CD4-positive, alpha-beta T cell (primary cell): ENCODE results near the gene DNAL1. TPM values are rescaled to one million over a fixed set of nuclear protein-coding genes. Genes with fewer than 3 reads are reported as not detected.
"Not testable (repeated sequence)": the region's sequence is repeated elsewhere in the genome, so short reads cannot be mapped to it uniquely, and the experiment has no call there.

ENCODE experiments used
- ATAC-seq: fragments of 200-7000 bp; cut with Tn5 transposase; one replicate; pipeline ENCODE4 v1.10.0; 2022; ENCODE audit warnings: mild to moderate bottlenecking; ENCODE audit not compliant: poor library complexity
- CTCF ChIA-PET: fragments of 350-600 bp; sonication (Branson Sonifier 250); formaldehyde crosslinking; loops from one replicate; lab custom pipeline; 2021; ENCODE audit warnings: antibody characterized with exemption, inconsistent platforms; lab: Charles Lee
- POLR2A ChIA-PET: fragments of 350-600 bp; sonication (Branson Sonifier 250); formaldehyde crosslinking; loops from one replicate; lab custom pipeline; 2021; ENCODE audit warnings: antibody characterized with exemption, inconsistent platforms; lab: Charles Lee
- DNase-seq, 14 experiments: peaks; one replicate each; pipeline ENCODE4 v3.0.0-alpha.2; 2013 to 2020; ENCODE audit warnings: mixed read lengths in 2 of 14
- H3K27ac ChIP-seq, 2 donors: one replicate each; pipeline versions ENCODE4 v1.5.1 to v1.7.0; 2013; ENCODE audit warnings: low read length in 2 of 2, low read depth in 1 of 2, mild to moderate bottlenecking in 1 of 2
- H3K27me3 ChIP-seq, 2 experiments: 1 replicate in 1 of 2; 2 replicates in 1 of 2; pipeline versions ENCODE4 v1.6.1 to v1.7.0; 2013; ENCODE audit warnings: low read length in 2 of 2, control low read depth in 1 of 2, mild to moderate bottlenecking in 1 of 2, moderate library complexity in 1 of 2; ENCODE audit not compliant: insufficient read depth in 2 of 2, control insufficient read depth in 1 of 2
- H3K36me3 ChIP-seq: one replicate; pipeline ENCODE4 v1.6.1; 2013; ENCODE audit warnings: low read length, control low read depth; ENCODE audit not compliant: insufficient read depth
- H3K4me1 ChIP-seq: one replicate; pipeline ENCODE4 v1.6.1; 2013; ENCODE audit warnings: low read length, control low read depth; ENCODE audit not compliant: insufficient read depth
- H3K4me3 ChIP-seq: one replicate; pipeline ENCODE4 v1.5.1; 2013; ENCODE audit warnings: mild to moderate bottlenecking, low read length, moderate library complexity
- H3K9me3 ChIP-seq, 2 experiments: 1 replicate in 1 of 2; 2 replicates in 1 of 2; pipeline versions ENCODE4 v1.6.1 to v1.7.0; 2013; ENCODE audit warnings: low read length in 2 of 2, mild to moderate bottlenecking in 2 of 2, control low read depth in 1 of 2, moderate library complexity in 1 of 2; ENCODE audit not compliant: control insufficient read depth in 1 of 2, insufficient read depth in 1 of 2
- H3K27ac Mint-ChIP-seq: one replicate; pipeline ENCODE4 v1.8.0; 2020; ENCODE audit warnings: mixed read lengths
- H3K27me3 Mint-ChIP-seq: one replicate; pipeline ENCODE4 v1.8.0; 2021; ENCODE audit warnings: mixed read lengths
- H3K36me3 Mint-ChIP-seq: one replicate; pipeline ENCODE4 v1.8.0; 2021; ENCODE audit warnings: low read depth, mixed read lengths
- H3K4me1 Mint-ChIP-seq: one replicate; pipeline ENCODE4 v1.8.0; 2021; ENCODE audit warnings: low read depth, mixed read lengths
- H3K4me3 Mint-ChIP-seq: one replicate; pipeline ENCODE4 v1.8.0; 2020; ENCODE audit warnings: mild to moderate bottlenecking, mixed read lengths
- H3K9me3 Mint-ChIP-seq: one replicate; pipeline ENCODE4 v1.8.0; 2020; ENCODE audit warnings: mixed read lengths
- CTCF ChIP-seq: fragments of 200-600 bp; IDR thresholded peaks from one replicate; pipeline ENCODE4 v1.8.0; 2022; ENCODE audit warnings: antibody characterized with exemption, mild to moderate bottlenecking
- intact Hi-C, 2 experiments: fragments of 100-400 bp; cut with DNase I in 1 of 2; cut with micrococcal nuclease in 1 of 2; formaldehyde crosslinking; loops; one replicate each; pipeline versions ENCODE4 v1.15.1 to v1.9.0; 2023 to 2025; cut with DNase I, micrococcal nuclease
- total RNA-seq, 174 experiments: library from RNA in 2 of 174; stranded (reverse) in 2 of 174; gene quantifications; one replicate each; pipeline ENCODE4 v1.2.3 and lab custom pipeline; 2021 to 2026

The DNAL1 gene
- total RNA-seq, 2 experiments from 2014 or later: 2.9 to 3.7 TPM

- intact Hi-C loops: no loop called here
- POLR2A ChIA-PET: no interaction called here
- no peak overlapping the region for H3K4me3 ChIP-seq
- H3K27me3 Mint-ChIP-seq: no peaks in the 10 kb centered on the region
- no peaks in the 10 kb centered on the region for H3K9me3 ChIP-seq
- CTCF ChIA-PET: no interaction called here
- H3K4me3 Mint-ChIP-seq: no peak overlapping the region
- H3K27ac Mint-ChIP-seq: no peak overlapping the region
- ATAC-seq: no peak
- no peaks in the 10 kb centered on the region for H3K36me3 ChIP-seq
- no peak for TF ChIP-seq CTCF
- H3K9me3 Mint-ChIP-seq: no peaks in the 10 kb centered on the region
- H3K36me3 Mint-ChIP-seq: peaks cover 9% of the 10 kb centered on the region
- H3K27ac ChIP-seq: no peak overlapping the region
- no peaks in the 10 kb centered on the region for H3K4me1 ChIP-seq
- no peaks in the 10 kb centered on the region for H3K4me1 Mint-ChIP-seq
- H3K27me3 ChIP-seq: no peaks in the 10 kb centered on the region
- DNase-seq: no peak
Measured at GRCh38 chr14:73700325-73700724, 55.5 kb downstream of the DNAL1 start.

- H3K4me3 ChIP-seq, H3K4me3 Mint-ChIP-seq, DNase-seq, H3K36me3 ChIP-seq, intact Hi-C loops, H3K27ac Mint-ChIP-seq, POLR2A ChIA-PET, H3K9me3 ChIP-seq, H3K9me3 Mint-ChIP-seq, H3K27ac ChIP-seq, ATAC-seq, CTCF ChIA-PET, H3K27me3 ChIP-seq, H3K27me3 Mint-ChIP-seq: not testable (repeated sequence)
- Mint-ChIP-seq H3K4me1 (peaks cover 22% of the 10 kb centered on the region), H3K36me3 (peaks cover 13% of the 10 kb centered on the region)
- H3K4me1 ChIP-seq: peaks cover 21% of the 10 kb centered on the region
Measured at GRCh38 chr14:73708076-73708475, 63.3 kb downstream of the DNAL1 start.

- no peak for TF ChIP-seq CTCF
- no peaks in the 10 kb centered on the region for H3K27me3 ChIP-seq
- H3K4me1 ChIP-seq: peaks cover 33% of the 10 kb centered on the region
- no peak for ATAC-seq
- Mint-ChIP-seq H3K4me3 (peak overlapping the region; percentile 39), H3K9me3 (no peaks in the 10 kb centered on the region), H3K36me3 (peaks cover 26% of the 10 kb centered on the region), H3K27ac (peak overlapping the region; percentile 64), H3K27me3 (no peaks in the 10 kb centered on the region), H3K4me1 (peaks cover 33% of the 10 kb centered on the region)
- H3K27ac ChIP-seq: no peak overlapping the region
- no peak overlapping the region for H3K4me3 ChIP-seq
- H3K36me3 ChIP-seq: no peaks in the 10 kb centered on the region
- intact Hi-C loops: loop anchor here (5.0 kb wide), 2 partner anchors 218 to 307 kb away; partner anchors contain the start of genes BBOF1 (in 2 of the 2), ENTPD5 (in 2 of the 2) and RIOX1 (in 1 of the 2)
- ChIA-PET CTCF (interaction anchor here (0.7 kb wide), 1 partner anchor 29 kb away, joined by 3 read pairs; no protein-coding TSS in a partner anchor), POLR2A (no interaction called here)
- no peaks in the 10 kb centered on the region for H3K9me3 ChIP-seq
- no peak for DNase-seq
Measured at GRCh38 chr14:73709904-73710469, 65.2 kb downstream of the DNAL1 start.
